MG63 (cell line): Measurements from ENCODE around the gene CD83. TPM values are rescaled to one million over a fixed set of nuclear protein-coding genes. Genes with fewer than 3 reads are reported as not detected.
A peak's percentile ranks its signal among the peaks of the same experiment; 100 is the strongest.

Experiments used
- DNase-seq: peaks from one replicate; pipeline ENCODE4 v3.0.0-alpha.2; 2020
- H3K27me3 ChIP-seq: fragments of 250-450 bp; sonication (Bioruptor Pico); 2 replicates; pipeline ENCODE4 v1.5.1; 2020; ENCODE audit warnings: mild to moderate bottlenecking, moderate library complexity
- H3K36me3 ChIP-seq: fragments of 250-450 bp; sonication (Bioruptor Pico); 2 replicates; pipeline ENCODE4 v1.5.1; 2020; ENCODE audit warnings: mild to moderate bottlenecking, moderate library complexity
- H3K4me3 ChIP-seq: fragments of 250-450 bp; sonication (Bioruptor Pico); 2 replicates; pipeline ENCODE4 v1.5.1; 2020; ENCODE audit warnings: mild to moderate bottlenecking, moderate library complexity
- H3K9me3 ChIP-seq: fragments of 250-450 bp; sonication (Bioruptor Pico); 2 replicates; pipeline ENCODE4 v1.5.1; 2020; ENCODE audit warnings: mild to moderate bottlenecking, moderate library complexity
- total RNA-seq: library from RNA; depleted of rRNA; stranded (reverse); fragments of >200 nt; shearing (Covaris generic); gene quantifications from 2 replicates; pipeline ENCODE4 v1.2.3, GENCODE V29; 2014; ENCODE audit warnings: low replicate concordance

CD83 gene
- total RNA-seq, 1 experiment from 2014 or later: 2.2 TPM

DNA sequence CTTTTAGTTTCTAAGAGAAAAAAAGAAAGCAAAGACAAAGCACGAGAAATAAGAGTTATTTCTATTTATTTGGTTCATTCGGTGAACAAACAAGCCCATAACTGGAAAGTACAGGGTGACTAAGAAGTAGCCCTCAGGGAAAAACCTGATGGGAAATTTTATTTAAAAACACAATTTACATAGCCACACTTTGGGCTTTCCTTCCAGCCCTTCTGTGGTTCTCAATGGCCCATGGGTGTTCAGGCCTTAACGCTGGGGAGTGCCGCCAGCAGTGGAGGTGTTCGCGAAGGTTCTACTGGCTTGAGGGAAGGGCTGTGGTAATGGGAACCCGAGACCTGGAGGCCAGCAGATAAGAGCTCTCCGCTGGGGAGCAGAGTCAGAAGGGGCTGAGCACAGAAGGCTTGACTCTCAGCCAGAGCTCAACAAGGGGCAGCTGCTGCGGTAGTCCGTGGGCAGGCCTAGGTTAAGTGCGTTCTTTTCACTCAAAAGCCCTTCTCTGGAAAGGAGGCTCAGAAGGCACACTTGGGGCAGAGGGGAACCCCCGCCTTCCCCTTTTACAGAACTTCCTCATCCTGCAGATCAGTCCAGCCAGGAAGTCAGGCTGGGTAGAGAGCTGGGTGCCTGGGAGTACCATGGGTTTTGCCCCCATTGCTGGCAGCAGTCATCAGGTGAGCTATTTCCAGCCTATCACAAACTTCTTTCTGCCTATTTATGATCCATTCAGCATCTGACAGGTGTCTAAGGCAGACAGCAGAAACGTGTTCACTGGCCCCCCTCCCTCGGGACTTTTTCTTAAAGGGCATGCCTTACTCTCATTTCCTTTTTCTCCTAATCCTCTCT lies 8.8 kb upstream of the CD83 start:
- H3K4me3 ChIP-seq: no peak overlapping the region
- no peaks in the 10 kb centered on the region for H3K36me3 ChIP-seq
- H3K9me3 ChIP-seq: no peaks in the 10 kb centered on the region; the same call in none of the 2 replicates
- peaks cover 21% of the 10 kb centered on the region for H3K27me3 ChIP-seq
- no peak for DNase-seq

DNA sequence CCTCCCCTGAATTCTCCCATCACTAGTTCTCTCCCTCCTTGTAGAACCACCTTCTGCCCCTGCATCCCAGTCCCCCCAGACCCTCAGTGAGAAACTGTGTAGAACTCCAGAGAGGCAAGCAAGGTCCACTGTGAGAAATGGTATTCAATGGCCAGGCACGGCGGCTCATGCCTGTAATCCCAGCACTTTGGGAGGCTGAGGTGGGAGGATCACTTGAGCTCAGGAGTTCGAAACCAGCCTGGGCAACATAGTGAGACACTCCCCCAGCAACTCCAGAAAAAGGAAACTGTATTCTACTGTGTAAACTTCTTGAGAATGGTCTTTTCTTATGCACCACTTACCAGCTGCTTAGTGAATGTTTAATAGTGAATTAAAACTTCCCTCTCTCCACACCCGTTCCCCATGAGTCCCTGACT lies 8.2 kb upstream of the CD83 start:
- DNase-seq: no peak
- H3K36me3 ChIP-seq: no peaks in the 10 kb centered on the region

DNA sequence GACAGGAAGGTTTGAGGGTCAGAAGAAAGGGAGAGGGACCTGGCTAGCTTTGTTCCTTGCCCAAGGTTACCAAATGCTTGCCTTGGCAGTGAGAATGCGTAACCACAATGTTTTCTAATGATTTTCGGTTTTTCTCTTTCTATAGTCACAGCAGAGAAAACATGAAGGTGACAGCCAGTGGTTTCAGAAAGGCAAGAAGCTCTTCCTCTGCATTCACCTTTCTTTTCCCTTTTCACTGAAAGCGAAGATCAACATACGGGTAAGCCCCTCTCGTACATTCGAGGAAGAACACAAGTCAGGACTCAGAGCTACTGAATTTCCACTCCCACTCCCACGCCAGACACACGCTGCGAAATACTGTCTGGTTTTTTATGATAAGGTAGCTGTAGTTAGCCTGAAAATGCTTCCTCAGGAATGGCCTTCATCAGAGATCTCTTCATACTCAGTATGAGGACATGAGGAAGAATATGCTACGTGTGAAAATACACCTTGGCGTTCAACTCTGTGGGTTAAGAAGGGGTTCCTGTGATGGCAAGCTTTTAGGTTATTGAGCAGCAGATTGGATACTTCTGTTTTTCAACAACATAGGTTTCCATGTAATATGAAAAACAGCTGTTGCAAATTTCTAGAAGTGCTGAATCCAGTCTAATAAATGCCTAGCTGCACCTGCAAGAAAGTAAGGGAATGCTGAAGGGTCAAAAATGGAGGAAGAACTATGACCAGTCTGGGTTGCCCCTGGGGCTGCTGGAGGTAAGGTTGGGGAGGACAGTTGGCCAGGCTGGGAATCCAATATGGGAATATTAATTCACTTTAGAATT lies 7.4 kb upstream of the CD83 start:
- no peaks in the 10 kb centered on the region for H3K36me3 ChIP-seq
- DNase-seq: no peak
- no peaks in the 10 kb centered on the region; the same call in none of the 2 replicates for H3K9me3 ChIP-seq

More for the DNA sequence above, 8.2 kb upstream of the CD83 start:
- Histone ChIP-seq H3K27me3 (peaks cover 15% of the 10 kb centered on the region; the same call in 1 of the 2 replicates), H3K9me3 (no peaks in the 10 kb centered on the region; the same call in none of the 2 replicates), H3K4me3 (no peak overlapping the region)

DNA sequence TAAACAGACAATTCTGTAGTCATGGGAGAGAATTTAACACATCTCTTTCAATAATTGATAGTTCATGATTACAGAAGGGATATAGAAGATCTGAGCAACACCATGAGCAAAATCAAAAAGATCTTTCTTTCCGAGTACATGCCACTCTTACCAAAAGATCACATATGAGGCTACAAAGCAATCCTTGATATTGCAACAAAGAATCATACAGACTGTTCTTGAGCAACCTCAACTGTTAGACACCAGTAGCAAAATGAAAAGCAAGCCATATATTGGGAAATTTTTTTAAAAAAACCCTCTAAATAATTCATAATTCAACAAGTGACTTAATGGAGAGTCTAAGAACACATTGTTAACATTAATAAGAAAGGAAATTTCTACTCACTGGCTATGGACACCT lies 3.6 kb upstream of the CD83 start:
- DNase-seq: no peak
- 0 out of 2 replicates have a peak, but pooled peaks cover 2% of the 10 kb centered on the region for H3K27me3 ChIP-seq
- no peak overlapping the region for H3K4me3 ChIP-seq
- H3K36me3 ChIP-seq: no peaks in the 10 kb centered on the region
- H3K9me3 ChIP-seq: no peaks in the 10 kb centered on the region

More for the DNA sequence above, 7.4 kb upstream of the CD83 start:
- Histone ChIP-seq H3K4me3 (no peak overlapping the region), H3K27me3 (peaks cover 10% of the 10 kb centered on the region; the same call in 1 of the 2 replicates)

DNA sequence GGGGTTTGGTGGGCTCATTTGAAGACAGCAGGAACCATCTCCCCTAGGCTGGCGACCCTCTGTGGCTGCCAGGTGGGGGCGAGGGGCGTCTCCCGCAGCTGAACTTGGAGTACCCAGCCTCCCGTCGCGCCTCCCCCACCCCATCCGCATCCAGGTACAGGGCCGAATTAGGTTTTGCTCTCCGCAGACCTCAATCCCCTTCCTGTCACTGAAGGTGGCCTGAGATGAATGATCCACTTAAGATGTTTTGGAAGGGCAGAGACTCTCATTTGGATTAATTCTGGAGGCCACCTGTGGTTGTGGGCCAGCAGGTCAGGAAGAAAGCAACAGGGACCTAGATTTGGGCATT lies 493 bp downstream of the CD83 start:
- Histone ChIP-seq H3K36me3 (no peaks in the 10 kb centered on the region), H3K27me3 (no peaks in the 10 kb centered on the region), H3K9me3 (no peaks in the 10 kb centered on the region), H3K4me3 (peak overlapping the region; percentile 55)
- DNase-seq: no peak

DNA sequence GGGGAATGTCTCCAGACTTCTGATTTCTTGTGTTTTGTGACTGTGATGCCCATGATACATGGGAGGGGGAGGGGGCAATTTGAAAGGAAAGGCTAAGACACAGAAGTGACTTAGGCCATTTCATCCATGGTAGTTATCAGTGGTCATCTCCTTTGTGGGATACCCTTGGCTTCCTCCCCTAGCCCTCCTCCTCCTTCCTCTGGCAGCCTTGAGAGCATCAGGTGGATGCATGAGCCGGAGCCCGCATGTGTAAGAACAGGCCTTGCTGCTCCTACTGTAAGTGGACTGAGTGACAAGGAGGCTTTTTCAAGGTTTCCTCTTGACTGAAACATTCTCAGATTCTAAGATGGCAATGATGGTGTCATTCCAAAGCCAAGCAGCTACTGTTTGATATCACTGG lies 874 bp downstream of the CD83 start:
- H3K27me3 ChIP-seq: no peaks in the 10 kb centered on the region
- H3K36me3 ChIP-seq: no peaks in the 10 kb centered on the region
- no peaks in the 10 kb centered on the region for H3K9me3 ChIP-seq
- no peak for DNase-seq
- no peak overlapping the region for H3K4me3 ChIP-seq

DNA sequence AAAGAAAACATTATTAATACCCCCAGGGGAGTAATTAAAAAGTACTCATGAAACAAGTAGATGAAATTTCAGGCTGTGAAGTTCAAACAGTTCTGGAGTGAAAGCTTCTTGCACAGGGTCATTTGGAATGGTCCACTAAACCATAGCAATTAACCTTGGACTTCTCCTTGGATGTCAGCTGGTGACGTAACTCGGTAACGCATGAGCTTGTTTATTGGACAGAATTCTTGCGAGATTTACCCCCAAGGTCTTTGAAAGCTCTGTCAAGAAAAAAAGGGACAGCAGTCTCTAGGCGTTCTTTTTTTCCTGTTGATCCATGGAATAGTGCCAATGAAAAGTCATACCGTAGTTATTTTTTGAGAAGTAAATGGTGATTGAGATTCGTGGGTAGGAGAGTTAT lies 2.2 kb downstream of the CD83 start:
- no peak for DNase-seq
- H3K4me3 ChIP-seq: no peak overlapping the region
- H3K27me3 ChIP-seq: no peaks in the 10 kb centered on the region
- H3K36me3 ChIP-seq: no peaks in the 10 kb centered on the region
- H3K9me3 ChIP-seq: no peaks in the 10 kb centered on the region

DNA sequence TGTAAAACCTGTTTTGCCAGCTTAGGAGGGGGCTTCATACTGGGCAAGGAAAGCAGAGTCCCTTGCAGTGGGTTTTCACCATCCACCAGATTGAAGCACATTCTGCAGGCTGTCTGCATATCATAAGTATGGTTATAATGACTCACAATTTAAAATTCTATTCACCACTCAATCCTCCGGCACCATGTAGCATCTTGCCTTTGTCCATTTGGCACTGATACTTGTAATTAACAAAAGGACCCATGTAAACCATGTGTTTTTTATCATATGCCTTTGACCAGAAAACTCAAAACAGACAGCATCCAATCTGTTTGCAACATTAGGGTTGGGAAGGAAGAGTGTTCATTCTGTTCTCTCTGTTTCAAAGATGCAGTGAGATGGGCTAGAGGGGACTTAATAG lies 3.0 kb downstream of the CD83 start:
- no peaks in the 10 kb centered on the region for H3K36me3 ChIP-seq
- H3K9me3 ChIP-seq: no peaks in the 10 kb centered on the region
- H3K27me3 ChIP-seq: no peaks in the 10 kb centered on the region
- DNase-seq: no peak
- no peak overlapping the region for H3K4me3 ChIP-seq

DNA sequence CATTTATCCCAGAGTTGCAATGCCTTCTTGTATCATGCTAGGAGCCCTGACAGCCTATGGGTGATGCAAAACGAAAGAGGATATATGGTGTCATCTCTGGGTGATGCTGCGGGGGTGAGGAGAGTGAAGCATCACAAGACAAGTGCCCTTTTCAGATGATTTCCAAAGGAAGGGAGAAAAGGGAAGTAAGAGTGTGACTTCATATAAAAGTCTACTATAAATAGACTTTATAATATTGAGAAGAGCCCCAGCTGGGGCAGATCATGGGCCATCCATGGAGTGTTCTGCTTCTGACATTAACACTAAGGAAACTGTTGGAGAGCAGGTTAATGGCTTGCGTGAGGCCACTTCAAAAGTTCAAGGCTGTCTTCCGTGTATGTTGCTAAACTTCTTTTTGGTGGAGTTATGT lies 4.4 kb downstream of the CD83 start:
- H3K9me3 ChIP-seq: no peaks in the 10 kb centered on the region
- no peaks in the 10 kb centered on the region for H3K27me3 ChIP-seq
- no peaks in the 10 kb centered on the region for H3K36me3 ChIP-seq
- H3K4me3 ChIP-seq: no peak overlapping the region
- no peak for DNase-seq

DNA sequence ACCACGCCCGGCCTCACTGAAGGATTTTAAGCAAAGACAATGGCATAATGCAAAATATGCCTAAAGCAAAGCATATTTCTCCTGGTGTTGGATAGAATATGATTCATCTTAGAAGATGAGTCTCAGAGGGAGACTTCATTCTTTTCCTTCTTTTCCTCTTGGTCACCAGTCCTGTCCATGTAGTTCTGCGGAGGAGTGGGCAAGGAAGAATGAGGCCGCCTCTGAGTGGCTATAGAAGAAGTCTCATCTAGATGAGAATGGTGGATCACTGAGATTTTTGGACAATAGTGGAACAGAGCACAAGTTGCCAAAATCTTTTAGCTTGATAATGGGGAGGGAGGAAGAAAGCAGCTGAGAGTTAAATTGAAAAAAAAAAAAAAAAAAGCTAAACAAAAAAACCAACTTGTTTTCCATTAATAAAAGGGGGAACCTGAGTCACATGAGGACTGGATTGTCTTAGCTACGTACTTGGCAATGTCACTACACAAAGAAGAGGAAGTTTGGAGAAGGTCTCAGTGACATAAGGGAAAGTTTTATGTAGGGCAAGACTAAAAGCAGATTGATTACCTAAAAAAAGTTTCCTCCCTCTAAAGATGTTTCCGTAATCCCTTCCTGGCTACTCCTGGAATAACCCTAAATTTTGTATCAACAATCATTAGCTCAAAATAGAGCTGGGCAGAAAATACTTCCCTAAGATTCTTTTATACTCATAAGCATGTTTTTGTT lies 6.0 kb downstream of the CD83 start:
- H3K27me3 ChIP-seq: no peaks in the 10 kb centered on the region
- H3K9me3 ChIP-seq: no peaks in the 10 kb centered on the region
- DNase-seq: no peak
- H3K36me3 ChIP-seq: no peaks in the 10 kb centered on the region
- H3K4me3 ChIP-seq: no peak overlapping the region

DNA sequence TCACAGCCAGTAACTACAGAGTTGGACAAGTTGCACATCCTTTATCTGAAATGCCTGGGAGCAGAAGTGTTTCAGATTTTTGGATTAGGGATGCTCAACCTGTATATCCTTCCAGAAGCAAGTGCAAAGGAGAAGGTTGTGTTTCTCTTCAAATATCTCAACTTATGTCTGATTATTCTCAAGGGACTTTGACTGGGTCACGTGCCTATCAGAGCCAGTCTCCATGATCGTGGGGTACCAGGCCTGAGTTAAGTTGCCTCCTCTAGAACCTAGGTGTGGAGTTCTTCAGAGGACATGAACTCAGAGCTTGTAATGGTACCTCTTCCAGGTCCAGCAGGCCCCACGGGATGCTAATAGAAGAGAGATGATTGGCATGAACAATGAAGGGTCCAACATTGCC lies 7.8 kb downstream of the CD83 start:
- Histone ChIP-seq H3K27me3 (no peaks in the 10 kb centered on the region), H3K4me3 (no peak overlapping the region), H3K36me3 (no peaks in the 10 kb centered on the region), H3K9me3 (no peaks in the 10 kb centered on the region)
- no peak for DNase-seq

DNA sequence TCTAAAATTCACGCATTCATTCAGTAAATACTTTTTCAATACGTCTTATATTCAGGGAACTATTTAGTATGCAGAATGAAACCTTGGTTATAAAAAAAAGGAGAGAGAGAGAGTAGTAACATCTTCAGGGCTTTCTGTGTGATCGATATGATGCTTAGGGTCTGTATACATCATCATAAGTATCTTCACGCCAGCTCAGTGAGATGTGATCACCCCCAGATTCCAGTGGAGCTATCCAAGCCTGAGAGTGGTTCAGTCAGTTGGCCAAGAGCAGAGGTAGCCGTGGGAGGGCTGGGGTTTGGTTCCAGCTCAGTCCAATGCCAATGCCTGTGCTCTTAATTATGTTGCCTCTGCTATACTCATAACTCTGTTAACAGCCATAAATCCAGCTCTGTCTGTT lies 8.6 kb downstream of the CD83 start:
- H3K27me3 ChIP-seq: no peaks in the 10 kb centered on the region
- DNase-seq: peak; percentile 39

DNA sequence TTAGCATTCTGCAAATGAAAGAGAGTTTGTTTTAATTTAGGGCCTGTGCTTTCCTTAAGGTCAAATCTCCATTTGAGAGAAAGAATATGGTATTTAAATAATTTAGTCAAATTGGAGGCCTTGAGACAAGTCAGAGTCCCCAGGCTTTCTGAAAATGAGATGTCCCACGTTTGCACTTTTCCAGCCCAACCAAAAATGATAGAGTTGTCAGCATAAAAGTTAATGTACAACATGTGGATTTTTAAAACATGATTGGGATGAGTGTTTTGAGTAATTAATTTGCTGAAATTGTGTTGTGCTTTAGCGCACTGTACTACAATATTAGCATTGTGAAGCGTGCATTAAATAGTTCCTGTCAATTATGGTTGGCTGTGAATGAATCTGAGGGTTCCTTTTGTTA lies 10.0 kb downstream of the CD83 start:
- Histone ChIP-seq H3K9me3 (no peaks in the 10 kb centered on the region), H3K4me3 (no peak overlapping the region), H3K36me3 (no peaks in the 10 kb centered on the region)

More for the DNA sequence above, 8.6 kb downstream of the CD83 start:
- H3K9me3 ChIP-seq: no peaks in the 10 kb centered on the region
- H3K4me3 ChIP-seq: no peak overlapping the region
- no peaks in the 10 kb centered on the region for H3K36me3 ChIP-seq

DNA sequence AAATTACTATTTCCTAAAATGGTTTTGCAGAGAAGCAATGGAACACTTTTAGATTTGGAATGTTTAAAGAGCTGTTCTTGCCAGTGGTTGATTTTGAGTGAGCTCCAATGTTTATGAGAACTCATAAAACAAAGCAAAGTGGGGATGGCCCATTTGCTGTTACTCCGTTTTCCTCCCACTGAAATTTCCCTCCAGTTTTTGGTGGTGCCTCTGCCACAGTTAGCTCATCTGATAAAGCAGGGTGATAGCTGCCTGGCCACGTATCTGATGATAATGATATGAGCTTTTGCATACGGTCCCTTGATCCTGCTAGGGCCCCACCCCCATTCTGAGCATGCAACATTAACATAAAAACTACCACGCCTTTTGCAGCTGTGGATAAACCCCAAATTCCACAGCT lies 10.4 kb downstream of the CD83 start:
- Histone ChIP-seq H3K4me3 (no peak overlapping the region), H3K27me3 (no peaks in the 10 kb centered on the region), H3K9me3 (no peaks in the 10 kb centered on the region), H3K36me3 (no peaks in the 10 kb centered on the region)
- no peak for DNase-seq

More for the DNA sequence above, 10.0 kb downstream of the CD83 start:
- no peak for DNase-seq
- H3K27me3 ChIP-seq: no peaks in the 10 kb centered on the region

DNA sequence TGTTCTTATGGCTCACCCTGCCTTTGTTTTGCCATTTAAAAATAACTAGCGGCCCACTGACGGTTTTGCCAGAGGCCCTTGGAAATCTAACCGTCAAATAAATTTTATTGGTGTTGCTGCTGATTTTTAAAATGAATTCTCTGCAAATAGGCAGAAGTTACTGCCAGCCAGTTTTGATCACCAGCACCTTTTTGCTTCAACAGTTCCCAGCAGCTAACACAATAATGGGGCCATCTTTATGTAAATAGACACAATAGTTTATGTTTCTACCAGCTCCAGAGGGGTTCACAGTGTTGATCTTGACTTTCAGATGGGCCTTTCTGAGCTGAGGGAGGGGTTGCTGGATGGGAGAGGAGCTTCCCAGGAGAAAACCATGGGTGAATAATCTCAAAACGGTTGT lies 11.2 kb downstream of the CD83 start:
- no peaks in the 10 kb centered on the region for H3K36me3 ChIP-seq
- no peak overlapping the region for H3K4me3 ChIP-seq
- DNase-seq: no peak
- no peaks in the 10 kb centered on the region for H3K27me3 ChIP-seq
- no peaks in the 10 kb centered on the region for H3K9me3 ChIP-seq

DNA sequence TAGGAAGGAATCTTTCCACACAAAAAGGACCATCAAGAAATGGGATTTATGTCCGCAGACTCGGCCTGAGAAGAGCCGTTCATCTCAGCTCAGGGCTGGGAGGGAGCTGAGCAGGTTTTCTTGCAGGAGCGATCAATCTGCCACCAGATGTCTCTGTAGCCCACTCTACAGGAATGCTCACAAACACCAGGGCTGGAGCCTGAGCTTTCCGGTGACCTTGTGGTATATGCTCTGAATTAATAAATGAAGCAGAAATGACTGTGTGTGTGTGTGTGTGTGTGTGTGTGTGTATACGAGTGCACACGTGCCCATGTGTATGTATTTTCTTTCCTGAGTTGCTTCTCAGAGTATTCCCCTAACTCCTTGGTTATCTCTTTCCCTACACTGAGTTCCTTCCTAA lies 12.0 kb downstream of the CD83 start:
- peak; percentile 33 for DNase-seq
- Histone ChIP-seq H3K9me3 (no peaks in the 10 kb centered on the region), H3K4me3 (no peak overlapping the region), H3K36me3 (no peaks in the 10 kb centered on the region), H3K27me3 (no peaks in the 10 kb centered on the region)
